ENCODE results near the gene SF3A2.
A peak's percentile ranks its signal among the peaks of the same experiment; 100 is the strongest.
"Not testable (repeated sequence)": the region's sequence is repeated elsewhere in the genome, so short reads cannot be mapped to it uniquely, and the experiment has no call there.

The SF3A2 gene

DNA sequence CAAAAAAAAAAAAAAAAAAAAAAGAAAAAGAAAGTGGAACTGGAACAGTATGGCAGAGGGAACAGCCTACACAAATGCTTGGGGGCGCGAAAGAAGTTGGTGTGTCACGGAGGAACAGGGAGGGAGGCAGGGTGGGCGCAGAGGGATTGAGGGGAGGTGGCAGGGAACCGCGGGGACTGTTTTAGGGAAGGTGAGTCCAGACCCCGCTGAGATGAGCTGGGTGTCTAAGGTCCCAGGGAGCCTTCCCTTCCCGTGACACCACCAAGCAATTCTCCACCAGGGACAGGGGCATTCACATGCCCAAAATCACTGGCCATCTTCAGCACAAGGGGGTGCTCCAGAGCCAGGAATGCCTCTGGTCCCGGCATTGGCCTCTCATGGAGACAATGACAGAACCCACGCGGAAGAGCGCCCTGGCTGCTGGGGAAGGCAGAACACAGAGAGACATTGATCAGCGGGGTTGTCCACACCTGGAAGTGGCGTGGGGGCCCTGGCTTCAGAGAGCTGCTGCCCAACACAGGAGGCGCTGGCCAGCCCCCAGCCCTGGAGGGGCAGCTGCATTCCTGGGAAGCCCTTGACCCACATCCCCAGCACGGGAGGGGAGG, 38.4 kb downstream of the SF3A2 start:
- peak; percentile 23 for DNase-seq (ENCODE audit: low read depth)

DNA sequence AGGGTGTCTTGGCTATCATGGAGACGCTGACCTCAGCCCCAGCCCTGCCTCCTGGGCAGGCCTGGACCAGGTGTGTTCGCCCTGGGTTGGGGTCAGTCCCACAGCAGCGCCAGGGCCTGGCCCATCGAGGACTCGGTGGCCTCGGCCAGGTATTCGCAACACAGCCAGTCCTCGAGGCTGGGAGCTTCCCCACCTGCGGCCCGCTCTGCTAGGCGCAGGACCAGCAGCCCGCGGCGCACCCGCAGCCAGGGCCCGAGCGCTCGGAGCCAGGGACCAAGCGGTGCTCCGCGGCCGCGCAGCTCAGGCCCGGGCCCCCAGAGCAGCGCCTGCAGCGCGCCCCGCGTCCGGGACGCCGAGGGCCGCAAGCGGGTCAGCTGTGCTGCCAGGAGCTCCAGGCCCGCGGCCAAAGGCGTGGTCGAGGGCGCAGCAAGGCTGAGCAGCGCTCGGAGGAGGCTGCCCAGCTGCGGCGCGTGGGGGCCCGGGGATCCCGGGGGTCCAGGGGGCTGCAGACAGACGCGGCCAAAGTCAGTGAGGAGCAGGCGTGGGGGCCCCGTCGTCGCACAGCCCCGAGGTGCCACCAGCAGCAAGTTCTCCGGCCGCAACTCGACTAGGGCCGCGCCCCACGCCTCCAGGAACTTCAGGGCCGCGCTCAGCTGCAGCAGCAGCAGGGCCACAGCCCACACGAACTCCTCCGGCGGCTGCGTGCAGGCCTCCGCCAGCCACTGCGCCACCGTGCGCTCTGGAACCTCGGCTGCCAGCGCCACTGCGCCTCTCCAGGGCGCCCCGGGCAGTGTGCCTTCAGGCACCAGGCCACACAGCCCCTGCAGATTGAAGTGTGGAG, 39.2 kb downstream of the SF3A2 start:
- no peak for DNase-seq (ENCODE audit: low read depth)

DNA sequence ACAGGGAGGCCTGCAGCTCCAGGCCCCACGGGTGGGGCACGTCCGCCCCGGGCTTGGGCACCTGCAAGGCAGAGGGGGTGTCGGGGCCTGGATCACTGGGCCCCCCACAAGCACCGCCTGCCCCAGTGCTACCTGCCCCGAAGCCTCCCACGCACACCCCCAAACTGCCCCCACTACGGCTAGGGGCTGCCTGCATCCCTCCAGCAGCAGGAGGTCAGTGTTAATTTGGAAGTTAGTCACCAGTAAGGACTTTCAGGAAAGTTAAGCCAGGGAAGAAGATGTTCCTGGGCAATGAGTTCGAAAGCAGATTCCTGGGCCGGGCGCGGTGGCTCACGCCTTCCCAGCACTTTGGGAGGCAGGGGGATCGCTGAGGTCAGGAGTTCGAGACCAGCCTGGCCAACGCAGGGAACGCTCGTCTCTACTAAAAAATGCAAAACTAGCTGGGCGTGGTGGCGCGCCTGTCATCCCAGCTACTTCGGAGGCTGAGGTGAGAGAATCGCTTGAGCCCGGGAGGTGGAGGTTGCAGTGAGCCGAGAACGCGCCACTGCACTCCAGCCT, 39.9 kb downstream of the SF3A2 start:
- DNase-seq (ENCODE audit: low read depth) = no peak

DNA sequence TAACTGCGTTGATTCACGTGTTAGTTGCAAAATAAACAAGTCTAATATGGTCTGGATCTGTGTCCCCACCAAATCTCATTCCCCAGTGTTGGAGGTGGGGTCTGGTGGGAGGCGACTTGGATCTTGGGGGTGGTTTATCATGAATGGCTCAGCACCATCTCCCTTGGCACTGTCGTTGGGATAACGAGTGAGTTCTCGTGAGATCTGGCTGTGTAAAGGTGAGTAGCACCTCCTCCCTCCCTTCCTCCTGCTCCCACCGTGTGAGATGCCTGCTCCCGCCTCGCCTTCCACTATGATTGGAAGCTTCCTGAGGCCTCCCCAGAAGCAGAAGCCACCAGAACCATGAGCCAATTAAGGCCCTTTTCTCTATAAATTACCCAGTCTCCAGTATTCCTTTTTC, 40.5 kb downstream of the SF3A2 start:
- DNase-seq (ENCODE audit: low read depth) = no peak

DNA sequence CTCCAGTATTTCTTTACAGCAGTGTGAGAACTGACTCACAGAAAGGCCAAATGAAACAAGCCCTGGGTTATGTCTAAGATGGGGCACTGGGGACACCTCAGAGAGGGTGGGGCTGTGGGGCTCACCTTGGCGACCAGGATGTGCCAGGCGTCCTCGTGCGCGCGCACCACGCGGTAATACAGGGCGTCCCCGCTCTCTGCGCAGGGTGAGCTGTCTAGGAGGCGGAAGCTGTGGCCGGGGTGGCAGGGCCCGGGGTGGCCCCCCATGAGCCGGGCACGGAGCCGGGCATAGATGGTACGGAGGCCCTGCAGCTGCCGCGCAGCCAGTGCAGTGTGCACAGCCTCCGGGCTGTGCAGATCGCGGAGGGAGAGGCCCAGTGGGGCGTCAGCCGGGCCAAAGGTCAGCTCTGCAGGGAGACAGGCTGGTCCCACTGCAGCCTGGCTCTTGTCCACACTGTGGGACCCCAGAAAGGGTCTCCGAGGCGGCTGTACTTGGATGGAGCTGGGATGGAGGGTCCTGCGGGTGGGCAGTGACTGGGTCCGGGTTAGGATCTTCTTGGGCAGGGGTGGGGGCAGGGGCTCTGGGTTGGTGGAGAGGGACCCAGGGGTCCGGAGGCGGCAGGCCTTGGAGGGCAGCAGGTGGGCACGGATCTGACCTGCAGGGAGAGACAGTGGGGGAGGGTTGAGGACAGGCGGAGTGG, 42.0 kb downstream of the SF3A2 start:
- no peak for DNase-seq (ENCODE audit: low read depth)

DNA sequence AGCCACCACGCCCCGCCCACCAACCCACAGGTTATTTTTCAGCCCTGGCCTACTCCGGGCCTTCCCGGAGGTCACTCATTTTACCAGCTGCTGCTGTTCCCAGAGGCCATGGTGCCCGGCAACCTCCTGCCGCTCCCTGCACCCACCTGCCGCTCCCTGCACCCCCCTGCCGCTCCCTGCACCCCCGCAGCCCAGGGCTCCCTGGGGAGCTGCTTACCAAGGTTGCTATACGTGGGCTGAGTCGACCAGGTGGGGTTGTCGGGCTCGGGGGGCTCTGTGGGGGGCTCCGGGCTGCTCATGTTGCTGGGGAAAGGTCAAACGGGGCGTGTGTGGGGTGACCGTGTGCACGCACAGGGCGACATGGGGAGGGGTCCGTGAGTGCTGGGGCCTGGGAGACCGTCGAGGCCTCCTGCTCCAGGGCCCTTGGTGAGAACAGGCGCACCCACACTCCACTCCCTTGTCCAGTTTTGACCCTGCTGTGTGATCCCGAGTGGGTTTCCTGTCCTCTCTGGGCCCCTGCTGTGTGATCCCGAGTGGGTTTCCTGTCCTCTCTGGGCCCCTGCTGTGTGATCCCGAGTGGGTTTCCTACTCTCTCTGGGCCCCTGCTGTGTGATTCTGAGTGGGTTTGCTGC, 44.1 kb downstream of the SF3A2 start:
- no peak for DNase-seq (ENCODE audit: low read depth)

DNA sequence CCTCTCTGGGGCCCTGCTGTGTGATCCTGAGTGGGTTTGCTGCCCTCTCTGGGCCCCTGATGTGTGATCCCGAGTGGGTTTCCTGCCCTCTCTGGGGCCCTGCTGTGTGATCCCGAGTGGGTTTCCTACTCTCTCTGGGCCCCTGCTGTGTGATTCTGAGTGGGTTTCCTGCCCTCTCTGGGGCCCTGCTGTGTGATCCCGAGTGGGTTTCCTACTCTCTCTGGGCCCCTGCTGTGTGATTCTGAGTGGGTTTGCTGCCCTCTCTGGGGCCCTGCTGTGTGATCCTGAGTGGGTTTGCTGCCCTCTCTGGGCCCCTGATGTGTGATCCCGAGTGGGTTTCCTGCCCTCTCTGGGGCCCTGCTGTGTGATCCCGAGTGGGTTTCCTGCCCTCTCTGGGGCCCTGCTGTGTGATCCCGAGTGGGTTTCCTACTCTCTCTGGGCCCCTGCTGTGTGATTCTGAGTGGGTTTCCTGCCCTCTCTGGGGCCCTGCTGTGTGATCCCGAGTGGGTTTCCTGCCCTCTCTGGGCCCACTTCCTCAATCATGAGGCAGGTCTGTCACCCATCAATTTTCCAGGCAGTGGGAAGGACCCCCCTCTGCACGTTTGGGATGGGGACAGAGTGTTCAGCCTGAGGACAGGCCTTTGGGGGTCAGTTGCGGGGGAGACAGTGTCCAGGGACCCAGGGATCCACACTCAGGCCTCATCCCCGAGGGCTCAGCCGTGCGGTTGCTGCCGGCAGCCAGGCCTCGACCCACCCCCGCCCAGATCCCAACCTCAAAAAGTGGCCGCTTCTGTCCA, 44.8 kb downstream of the SF3A2 start:
- DNase-seq (ENCODE audit: low read depth) = not testable (repeated sequence)

DNA sequence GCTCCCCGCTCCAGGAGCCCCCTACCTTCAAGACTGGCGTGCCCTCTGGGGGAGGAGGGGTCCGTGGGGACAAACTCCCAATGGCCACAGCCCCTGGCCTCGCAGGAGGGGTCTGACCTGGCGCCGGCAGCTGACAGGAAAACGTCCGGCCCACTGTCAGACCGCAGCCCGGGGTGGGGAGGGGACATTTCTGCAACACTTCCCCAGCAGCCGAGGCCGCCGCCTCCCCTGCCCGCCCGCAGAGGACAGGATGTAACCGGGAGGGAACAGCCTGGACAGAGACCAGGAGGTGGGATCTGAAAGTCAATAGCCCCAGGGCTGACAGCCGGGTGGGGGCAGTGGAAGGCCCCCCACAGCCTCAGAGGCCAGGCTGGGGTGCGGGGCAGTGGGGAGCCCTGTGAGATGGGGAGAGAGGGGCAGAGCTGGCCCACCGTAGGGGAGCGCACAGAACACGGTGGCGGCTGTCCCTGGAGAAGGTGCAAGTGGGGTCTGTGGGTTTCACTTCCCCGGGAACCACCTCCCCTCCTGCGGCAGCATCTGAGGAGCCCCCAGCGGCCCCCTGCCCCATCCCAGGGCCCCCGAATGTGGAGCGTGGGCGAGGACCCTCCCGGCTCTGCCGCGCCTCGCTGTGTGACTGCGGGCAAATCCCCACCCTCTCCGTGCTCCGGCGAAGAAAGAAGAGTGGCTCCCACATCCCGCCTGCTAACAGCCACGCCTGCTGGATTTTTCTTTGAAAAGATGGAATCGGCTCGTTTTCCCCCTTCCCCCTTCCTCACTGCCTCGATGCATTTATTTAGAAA, 45.6 kb downstream of the SF3A2 start, which contains the start of gene PEAK3:
TSS of gene PEAK3 (minus strand) at position 114 of the 800 bp plus-strand sequence. CDS start 1,244 bp downstream, outside the sequence.
- no peak for DNase-seq (ENCODE audit: low read depth)

DNA sequence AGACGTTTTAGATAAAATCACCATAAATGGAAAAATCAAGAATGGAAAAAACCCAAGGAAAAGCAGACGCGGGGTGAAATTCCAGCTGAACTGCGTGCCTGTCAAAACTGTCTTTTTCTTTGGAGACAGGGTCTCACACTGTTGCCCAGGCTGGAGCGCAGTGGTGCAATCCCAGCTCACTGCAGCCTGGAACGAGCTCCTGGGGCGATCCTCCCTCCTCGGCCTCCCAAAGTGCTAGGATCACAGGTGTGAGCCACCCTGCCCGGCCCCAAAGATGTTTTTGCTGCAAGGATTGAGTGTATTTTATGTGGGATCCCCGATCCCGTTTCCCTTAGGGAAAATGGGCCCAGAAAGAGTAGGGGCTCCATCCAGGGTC, 46.2 kb downstream of the SF3A2 start:
- DNase-seq (ENCODE audit: low read depth) = no peak

DNA sequence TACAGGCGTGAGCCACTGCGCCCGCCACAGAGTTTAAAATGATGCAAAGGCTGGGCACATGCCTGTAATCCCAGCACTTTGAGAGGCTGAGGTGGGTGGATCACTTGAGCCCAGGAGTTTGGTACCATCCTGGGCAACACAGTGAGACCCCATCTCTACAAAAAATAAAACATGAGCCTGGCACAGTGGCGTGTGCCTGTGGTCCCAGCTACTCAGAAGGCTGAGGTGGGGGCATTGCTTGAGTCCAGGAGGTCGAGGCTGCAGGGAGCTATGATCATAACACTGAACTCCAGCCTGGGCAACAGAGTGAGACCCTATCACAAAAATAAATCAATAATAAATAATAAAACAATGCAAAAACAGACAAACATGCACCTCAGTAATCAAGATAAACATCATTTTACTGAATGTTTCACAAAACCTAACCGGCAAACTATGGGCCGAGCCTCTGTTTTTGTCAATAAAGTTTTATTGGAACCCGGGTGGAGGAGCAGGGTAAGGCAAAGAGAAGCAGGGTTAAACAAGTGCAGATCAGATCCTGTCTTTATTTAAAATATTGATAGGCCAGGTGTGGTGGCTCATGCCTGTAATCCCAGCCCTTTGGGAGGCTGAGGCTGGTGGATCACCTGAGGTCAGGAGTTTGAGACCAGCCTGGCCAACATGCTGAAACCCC, 47.3 kb downstream of the SF3A2 start:
- no peak for DNase-seq (ENCODE audit: low read depth)

DNA sequence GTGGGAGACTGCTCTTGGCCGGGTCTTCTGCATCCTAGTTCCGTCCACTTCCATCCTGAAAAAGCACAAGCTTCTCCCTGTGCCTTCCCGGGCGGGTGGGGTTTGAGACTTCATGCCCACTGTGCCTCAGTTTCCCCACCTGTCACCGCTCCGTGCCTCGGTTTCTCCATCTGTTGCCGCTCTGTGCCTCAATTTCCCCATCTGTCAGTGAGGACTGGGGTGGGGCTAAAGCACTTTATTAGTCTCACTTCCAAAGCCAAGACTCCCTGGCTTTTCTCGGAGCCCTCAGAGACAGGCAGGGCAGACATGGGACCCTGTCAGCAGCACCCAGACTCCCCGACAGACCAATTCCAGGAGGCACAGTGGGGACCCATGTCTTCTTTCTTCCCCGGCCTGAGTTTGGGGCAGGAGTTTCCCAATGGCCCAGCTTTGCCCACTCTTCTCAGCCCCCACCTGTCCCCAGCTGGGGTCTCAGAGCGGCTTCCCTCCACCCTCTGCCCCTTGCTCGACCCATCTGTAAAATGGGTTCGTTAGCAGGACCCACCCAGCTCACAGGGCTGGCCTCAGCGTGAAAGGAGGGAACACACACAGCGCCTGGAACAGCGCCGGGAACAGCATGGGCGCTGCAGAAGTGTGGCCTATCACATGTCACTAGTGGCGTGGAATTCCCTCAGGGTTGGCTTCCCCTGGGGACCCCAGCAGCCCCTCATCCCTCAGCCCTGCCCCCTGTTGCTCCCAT, 49.9 kb downstream of the SF3A2 start:
- DNase-seq (ENCODE audit: low read depth) = no peak

DNA sequence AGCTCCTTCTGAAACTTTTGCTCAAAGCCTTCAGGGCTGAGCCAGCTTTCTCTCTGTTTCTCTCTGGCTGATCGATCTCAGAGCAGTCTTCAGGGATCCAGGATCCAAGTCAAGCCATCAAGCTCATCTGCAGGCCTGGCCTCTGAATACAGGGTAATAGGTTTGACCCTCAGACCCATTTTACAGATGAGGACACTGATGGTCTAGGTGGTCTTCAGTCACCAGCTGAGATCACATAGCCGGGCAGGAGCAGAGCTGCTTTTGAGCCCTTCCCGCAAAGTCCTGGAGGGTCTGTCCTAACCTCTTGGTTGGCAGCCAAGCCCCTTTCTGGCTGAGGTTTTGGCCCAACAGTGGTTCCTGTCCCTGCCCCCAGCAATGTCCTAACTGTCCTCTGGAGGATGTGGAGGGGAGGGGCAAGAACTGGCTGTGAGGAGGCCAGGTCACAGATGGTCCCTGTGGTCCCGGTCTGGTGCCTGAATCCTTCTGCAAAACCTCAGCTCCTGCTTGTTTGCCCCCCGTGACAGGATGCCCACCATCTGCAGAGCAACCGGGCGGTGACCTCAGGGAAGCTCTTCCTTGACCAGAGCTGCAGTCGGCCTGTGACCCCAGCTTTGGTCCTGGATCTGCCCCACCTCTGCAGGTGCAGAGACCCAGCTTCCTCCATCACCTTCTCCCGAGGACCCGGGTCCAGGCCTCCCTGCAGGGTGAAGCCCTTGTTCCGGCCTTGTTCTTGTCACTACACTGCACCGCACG, 51.1 kb downstream of the SF3A2 start:
- no peak for DNase-seq (ENCODE audit: low read depth)

DNA sequence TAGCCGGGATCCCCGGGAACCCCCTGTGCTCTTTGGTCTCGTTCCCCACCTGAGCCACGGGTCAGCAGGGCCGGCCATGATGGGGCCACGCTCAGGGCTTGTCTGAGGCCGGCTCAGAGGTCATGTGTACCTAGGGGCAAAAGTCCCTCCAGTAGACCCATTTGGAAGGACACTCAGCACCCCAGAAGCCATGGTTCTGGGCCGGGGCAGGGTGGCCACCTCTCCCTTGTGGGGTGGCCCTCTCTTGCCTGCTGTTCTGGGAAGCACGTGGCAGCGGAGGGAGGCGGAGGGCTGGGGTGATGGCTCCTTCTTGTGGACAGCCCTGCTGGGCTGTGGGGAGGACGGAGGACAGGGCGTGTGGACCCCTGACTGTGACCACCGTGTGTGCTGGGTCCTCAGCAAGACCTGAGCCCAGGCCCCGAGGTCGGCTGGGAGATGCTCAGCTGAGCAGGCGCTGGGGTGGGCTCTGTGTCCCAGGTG, 51.8 kb downstream of the SF3A2 start:
- DNase-seq (ENCODE audit: low read depth) = no peak

DNA sequence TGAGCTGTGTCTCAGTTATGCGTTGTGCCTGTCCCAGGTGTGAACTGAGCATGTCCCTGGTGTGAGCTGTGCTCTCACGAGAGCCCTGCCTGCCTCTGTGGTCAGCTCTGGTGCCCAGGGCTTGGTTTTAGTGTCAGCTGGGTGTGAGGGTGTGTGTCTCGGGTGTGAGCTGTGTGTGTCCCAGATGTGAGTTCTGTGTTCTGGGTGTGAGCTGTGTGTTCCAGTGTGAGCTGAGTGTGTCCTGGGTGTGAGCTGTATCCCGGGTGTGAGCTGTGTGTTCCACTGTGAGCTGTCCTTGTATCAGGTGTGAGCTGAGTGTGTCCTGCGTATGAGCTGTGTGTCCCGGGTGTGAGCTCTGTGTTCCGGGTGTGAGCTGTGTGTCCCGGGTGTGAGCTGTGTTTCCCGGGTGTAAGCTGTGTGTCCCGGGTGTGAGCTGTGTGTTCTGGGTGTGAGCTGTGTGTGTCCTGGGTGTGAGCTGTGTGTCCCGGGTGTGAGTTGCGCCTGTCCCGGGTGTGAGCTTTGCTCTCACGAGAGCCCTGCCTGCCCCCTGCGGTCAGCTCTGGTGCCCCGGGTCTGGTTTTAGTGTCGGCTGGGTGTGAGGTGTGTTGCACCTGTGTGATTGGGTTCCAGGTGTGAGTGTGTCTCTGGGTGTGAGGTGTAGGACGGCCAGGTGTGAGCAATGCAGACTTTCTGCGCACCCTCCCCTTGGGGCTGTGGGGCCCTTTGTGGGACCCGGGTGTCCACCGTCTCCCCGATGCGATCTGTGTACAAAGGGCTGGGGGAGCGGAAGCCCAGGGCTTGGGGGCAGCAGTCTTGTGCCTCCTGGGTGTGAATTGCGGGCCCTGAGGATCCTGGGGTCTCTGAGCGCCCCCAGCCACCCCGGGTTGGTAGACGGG, 52.4 kb downstream of the SF3A2 start:
- no peak for DNase-seq (ENCODE audit: low read depth)

DNA sequence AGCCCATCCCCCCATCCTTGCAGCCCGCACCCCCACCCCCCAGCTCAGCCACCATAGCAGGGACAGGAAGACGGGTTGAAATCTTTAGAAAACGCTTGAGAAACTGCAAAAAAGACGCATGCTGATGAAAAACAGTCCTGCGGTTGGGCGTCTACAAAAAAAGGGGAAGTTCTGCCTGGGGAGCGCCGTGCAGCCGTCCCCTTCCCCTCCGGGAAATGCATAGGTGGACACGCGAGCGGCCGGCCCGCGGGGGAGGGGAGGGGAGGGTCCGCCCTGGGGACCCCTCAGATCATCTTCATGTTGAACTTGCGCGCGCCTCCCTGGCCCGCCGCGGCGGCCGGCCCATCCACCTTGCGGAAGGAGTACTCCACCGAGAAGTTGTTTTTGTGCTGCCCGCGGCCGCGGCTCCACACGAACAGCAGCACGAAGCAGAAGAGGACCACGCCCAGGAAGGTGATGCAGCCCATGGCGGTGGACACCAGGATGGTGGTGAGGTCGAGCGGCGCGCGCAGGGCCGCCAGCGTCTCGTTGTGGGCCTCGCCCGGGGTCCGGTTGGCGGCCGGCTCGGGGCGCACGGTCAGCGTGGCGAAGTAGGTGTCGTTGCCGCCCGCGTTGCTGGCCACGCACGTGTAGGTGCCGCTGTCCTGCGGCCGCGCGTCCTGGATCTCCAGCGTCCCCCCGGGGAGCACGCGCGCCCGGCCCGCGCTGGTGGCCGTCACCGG, 53.3 kb downstream of the SF3A2 start:
- DNase-seq (ENCODE audit: low read depth) = no peak

DNA sequence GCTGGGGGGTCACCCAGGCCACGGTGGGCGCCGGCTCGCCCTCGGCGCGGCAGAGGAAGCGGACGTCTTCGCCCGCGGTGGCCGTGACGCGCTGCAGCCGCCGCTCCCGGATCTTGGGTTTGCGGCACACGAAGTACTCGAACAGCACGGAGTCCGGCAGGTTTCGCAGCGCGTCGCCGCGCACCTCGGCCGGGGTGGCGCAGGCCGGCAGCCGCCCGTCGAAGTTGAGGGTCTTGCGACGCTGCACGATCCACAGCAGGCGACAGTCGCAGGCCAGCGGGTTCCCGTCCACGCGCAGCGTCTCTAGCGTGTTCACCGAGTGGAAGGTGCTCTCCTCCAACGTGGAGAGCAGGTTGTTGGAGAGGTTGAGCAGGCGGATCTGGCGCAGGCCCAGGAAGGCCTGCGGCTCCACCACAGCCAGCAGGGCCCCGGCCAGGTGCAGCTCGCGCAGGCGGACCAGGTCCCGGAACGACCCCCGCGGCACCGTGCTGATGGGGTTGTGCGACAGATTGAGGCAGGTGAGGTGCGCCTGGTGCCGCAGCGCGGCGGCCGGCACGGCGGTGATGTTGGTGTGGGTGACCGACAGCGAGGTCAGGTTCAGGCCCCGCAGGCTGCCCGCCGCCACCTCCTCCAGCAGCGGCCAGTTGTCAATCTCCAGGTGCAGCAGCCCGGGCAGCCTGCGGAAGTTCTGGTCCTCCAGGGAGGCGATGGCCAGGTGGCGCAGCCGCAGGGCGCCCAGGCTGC, 54.0 kb downstream of the SF3A2 start:
- no peak for DNase-seq (ENCODE audit: low read depth)
